ENCODE measurements around the gene UTS2B.
"Not testable (repeated sequence)": the region's sequence is repeated elsewhere in the genome, so short reads cannot be mapped to it uniquely, and the experiment has no call there.

The UTS2B gene

GRCh38 chr3:191280111-191280510 lies 50.2 kb downstream of the UTS2B start:
- DNase-seq (ENCODE audit: low read depth): no peak

DNA sequence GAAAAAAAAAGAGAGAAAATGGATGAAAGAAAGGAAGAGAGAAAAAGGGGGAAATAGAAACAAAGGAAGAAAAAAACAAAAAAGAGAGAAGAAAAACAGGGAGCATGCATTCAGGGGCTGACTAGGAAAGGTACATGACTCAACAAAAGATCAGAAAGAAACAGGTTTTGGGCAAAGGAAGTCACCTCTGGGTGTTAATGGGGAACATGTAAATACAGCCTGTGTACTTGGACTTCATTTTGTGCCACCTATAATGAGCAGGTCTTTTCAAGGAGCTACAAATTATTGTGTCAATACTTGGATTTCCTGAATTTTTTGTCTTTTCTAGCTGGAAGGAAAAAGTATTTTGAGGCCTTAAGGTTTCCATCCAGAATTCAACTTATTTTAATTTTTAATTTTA lies 54.6 kb downstream of the UTS2B start:
- no peak for DNase-seq (ENCODE audit: low read depth)

DNA sequence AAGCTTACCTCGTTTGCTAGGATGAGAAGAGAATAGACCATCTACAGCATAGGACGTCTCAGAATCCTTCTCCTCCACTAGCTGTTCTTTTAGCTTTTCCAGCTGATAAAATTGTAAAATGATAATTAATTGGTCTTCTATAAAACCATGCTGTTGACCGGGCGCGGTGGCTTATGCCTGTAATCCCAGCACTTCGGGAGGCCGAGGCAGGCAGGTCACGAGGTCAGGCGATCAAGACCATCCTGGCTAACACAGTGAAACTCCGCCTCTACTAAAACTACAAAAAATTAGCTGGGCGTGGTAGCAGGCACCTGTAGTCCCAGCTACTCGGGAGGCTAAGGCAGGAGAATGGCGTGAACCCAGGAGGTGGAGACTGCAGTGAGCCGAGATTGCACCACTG lies 55.1 kb downstream of the UTS2B start:
- not testable (repeated sequence) for DNase-seq (ENCODE audit: low read depth)

GRCh38 chr3:191269289-191270085 lies 60.8 kb downstream of the UTS2B start:
- no peak for DNase-seq (ENCODE audit: low read depth)

GRCh38 chr3:191268737-191269136 lies 61.6 kb downstream of the UTS2B start:
- DNase-seq (ENCODE audit: low read depth): no peak

DNA sequence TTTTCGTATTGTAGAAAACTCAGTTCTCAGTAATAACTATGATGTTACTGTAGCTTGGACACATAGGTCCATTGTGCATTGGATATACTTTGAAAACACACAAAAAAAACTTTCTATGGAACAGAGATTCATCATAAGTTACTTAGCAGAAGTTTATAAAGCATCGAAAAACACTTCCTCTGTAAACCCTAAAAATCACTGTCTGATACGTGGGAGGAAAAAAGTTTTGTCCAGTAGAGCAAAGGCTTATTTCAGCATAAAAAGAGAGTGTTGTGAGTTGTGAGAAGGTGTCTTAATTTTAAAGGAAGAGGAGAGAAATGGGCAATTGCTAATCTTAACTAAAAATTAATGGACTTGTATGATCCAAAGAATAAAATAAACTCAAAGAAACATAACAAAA lies 66.5 kb downstream of the UTS2B start:
- DNase-seq (ENCODE audit: low read depth): no peak

DNA sequence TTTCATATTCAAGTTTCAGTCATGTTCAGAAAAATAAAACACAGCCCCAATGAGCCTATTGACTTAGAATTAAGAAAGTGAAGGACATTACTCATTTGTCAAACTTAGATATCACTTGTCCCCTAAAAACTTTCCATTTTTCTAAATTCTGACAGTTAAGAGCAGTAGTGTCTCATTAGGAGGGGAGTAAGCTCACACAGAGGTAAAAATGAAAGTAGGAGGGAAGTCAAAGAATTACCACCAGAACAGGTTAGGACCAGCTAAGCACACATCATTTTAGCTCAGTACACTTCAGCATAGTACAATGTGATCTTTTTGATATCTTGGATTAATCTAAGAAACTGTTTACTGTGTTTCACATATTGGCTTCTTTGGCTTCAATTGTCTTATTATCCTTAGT lies 67.0 kb downstream of the UTS2B start:
- DNase-seq (ENCODE audit: low read depth): no peak

DNA sequence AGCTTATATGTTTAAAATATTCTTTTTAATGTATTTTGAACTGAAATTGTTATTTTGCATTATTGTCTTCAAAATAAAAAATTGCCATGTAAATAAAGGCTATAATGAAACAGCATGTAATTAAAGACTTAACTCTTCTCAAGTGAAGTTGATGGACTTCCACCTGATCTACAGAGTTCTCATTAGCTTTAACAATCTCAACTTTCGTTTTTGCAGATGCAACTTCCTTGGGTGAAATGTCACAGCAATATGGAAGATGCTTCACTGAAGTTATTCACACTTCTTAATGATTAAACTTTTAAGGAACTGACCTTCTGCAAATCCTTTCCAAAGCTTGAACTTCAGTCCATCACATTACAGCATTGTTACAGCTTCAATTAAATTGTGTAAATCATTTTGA lies 67.7 kb downstream of the UTS2B start:
- DNase-seq (ENCODE audit: low read depth): no peak

DNA sequence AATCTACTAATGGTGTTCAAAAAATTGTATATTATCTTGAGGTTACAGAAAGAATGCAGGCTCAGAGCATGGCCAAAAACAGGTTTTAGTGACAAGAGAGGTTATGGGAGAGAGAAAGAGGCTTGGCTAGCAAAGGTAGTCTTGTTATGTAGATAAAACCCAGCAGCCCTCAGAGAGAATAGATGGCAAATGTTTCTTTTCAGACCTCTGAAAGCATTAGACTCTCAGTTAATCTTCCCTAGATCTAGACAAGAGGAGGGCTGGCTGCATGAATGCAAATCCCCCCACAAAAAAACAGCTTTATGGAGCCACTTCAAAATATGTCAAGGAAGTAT lies 69.1 kb downstream of the UTS2B start:
- no peak for DNase-seq (ENCODE audit: low read depth)

DNA sequence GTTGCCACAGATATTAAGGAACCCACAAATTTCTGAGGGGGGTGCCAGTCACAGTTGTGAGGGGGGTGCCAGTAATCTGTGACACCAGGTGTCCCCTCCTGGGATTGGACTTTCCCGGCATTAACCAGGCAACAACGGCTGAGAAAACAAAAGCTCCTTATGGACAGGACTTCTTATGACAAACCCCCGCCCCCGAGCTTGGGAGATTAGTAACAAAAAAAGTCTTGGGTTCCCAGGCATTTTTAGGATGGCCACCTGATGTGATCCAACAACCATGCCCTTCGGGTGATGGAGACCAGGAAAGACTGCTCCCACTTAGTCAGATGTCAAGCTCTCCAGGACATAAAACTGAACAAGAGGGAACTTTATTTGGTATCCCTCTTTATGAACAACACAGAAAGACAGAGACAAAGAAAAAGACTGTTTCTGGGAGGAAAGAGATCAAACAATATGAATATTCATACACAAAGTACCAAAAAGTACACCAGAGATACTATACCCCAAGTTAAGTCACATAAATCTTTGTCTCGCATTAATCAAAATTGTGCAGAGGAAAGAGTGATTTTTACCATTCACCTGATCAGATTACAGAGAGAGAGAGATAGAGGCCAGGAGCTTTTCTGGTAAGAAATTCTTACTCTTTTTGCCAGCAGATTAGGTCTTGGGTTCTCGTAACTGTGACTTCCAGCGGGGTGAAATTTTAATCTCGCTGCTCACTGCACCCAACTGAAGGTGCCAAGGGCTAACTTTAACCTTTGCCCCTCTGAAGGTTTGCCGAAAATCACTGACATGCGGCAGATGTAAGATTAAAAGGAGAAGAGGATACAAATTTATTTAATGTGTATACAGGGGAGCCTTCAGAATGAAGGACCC lies 69.7 kb downstream of the UTS2B start:
- no peak for DNase-seq (ENCODE audit: low read depth)

- DNase-seq (ENCODE audit: low read depth): no peak
These were observed 70.8 kb downstream of the UTS2B start for GRCh38 chr3:191259486-191259885.

DNA sequence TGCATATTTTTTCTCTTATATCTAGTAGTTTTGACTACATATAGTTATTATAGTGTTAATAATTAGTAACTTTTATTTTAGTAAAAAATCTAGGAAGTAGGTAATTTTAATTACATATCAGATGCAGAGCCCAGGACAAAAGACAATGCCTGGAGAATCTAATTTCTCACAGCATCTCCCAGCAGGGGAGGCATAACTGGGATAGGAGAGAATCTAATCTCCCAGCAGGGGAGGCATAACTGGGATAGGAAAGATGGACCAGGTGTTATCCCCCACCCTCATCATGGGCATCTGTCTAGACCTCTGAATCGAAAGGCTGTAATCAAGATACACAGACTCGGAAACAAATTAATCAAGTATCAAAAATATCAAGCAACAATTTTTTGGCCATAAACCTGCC lies 73.0 kb downstream of the UTS2B start:
- no peak for DNase-seq (ENCODE audit: low read depth)

DNA sequence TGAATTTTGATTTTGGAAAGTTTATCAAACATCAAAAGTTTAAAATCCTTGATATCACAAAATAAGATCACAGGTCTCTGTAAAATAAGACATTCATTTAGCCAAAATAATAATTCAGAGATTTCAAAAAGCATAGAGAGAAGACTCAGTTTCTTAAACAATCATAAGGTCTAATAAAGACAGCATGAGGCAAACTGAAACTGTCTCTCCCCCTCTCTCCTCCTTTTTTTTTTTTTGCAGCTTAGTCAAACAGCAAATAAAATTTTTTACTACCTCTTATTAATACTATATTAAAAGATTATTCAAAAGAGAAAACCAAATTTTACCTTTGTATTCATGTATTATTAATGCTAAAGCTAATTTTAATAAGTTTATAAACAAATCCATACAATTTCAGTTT lies 73.9 kb downstream of the UTS2B start:
- no peak for DNase-seq (ENCODE audit: low read depth)

- no peak for DNase-seq (ENCODE audit: low read depth)
These were observed 75.2 kb downstream of the UTS2B start for GRCh38 chr3:191255156-191255555.

GRCh38 chr3:191254098-191254873 lies 76.0 kb downstream of the UTS2B start:
- no peak for DNase-seq (ENCODE audit: low read depth)

DNA sequence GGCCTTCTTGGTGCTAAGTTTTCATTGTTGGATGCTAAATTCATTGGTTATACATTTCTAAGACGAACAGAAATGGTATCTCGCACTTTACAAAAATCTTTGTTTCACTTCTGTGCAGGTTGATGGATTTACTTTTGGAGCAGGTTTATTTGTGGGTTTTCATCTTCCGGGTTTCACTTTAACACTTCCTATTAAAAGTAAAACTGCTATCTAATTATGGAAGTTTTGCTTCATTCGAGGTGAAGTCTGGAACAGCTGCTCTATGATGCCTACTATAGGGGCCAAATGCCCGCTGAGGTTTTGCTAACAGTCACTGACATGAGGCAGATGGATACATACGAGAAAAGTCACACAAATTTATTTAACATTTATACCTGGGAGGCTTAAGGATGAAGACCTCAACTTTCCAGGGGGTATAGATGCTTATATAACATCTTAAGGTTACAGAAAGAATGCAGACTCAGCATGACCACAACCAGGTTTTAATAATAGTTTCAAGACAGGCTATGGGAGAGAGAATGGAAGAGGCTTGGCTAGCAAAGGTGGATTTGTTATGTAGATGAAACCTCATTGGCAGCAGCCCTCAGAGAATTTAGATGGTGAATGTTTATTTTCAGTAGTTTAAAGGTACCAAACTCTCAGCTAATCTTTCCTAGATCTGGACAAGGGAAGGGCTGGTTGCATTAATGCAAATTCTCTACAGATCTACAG lies 77.1 kb downstream of the UTS2B start:
- DNase-seq (ENCODE audit: low read depth): no peak

- DNase-seq (ENCODE audit: low read depth): peak; percentile 57
These were observed 83.7 kb downstream of the UTS2B start for GRCh38 chr3:191246630-191247029.

GRCh38 chr3:191246034-191246433 lies 84.3 kb downstream of the UTS2B start:
- DNase-seq (ENCODE audit: low read depth): not testable (repeated sequence)

DNA sequence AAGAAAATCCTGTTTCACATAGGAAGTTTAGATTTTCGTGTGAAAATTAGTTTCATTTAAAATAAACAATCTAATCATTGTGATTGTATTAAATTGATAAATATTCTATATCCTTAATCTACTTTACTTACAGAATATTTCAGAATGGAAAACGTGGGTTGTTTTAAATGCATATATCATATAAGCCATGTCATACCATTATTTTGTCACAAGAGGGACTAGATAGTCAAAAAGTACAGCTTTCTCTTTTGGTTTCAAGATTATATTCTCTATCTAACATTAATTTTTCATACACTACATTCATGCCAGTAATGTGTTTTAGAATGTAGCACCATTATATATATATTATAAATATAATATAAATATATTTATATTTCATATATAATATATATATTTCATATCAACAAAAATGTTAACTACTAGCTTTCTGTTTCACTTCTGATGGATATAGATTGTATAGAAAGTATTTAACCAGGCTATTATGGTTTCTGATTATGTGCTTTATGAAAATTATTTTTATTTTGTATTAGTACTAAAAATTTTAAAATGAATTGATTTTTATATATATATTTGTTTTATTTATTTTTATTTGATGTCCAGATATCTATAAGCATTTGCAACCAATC lies 86.0 kb downstream of the UTS2B start:
- DNase-seq (ENCODE audit: low read depth): no peak

- no peak for DNase-seq (ENCODE audit: low read depth)
These were observed 89.8 kb downstream of the UTS2B start for GRCh38 chr3:191240486-191240885.

DNA sequence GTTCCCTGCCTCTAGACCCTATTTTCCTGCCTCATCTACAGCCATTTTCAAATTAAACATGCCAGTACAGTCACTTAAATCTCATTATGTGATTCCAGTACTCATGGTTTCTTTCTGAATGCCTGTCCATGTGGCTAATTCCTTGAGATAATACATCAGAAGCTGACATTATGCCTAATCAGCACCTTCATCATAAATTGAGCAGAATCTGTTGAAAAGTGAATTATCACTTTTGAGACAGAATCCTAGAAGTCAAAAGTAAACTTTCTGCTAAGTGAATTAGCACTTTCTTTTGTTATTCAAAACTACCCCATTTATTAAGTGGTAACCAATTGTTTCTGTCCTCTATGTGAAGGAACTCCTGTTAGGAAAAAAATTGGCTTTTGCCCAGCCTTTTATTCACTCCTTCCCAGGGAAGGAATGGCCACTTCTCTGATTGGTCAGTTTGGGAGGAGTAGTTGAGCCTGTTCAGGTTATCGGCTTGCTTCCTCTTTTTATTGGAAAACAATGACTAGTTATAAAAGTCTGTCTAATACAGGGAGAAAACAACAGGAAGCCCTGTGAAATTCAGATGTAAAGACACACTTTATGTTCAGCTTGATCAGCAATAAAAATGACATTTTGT lies 90.8 kb downstream of the UTS2B start:
- no peak for DNase-seq (ENCODE audit: low read depth)

Data from non-pigmented ciliary epithelial cell (primary cell).